GM12891 (cell line): ENCODE results near the gene PACS2.

ENCODE experiments used
- DNase-seq: peaks from one replicate; pipeline ENCODE4 v3.0.0; 2011; ENCODE audit warnings: low spot score; ENCODE audit not compliant: insufficient read length
- FAIRE-seq: peaks from 2 replicates; lab custom pipeline; 2011; peaks lifted over from hg19 to GRCh38; lab: Jason Lieb, UNC
- PAX5 ChIP-seq: IDR thresholded peaks from 2 replicates; pipeline ENCODE4 v1.6.1; 2011; ENCODE audit warnings: low read length, moderate library complexity, mild to moderate bottlenecking; ENCODE audit not compliant: insufficient read depth, severe bottlenecking
- POLR2A ChIP-seq: IDR thresholded peaks from 2 replicates; pipeline ENCODE4 v1.6.1; 2011; ENCODE audit warnings: low read depth, low read length, control low read depth
- POLR2AphosphoS5 ChIP-seq: IDR thresholded peaks from 2 replicates; pipeline ENCODE4 v1.6.1; 2011; ENCODE audit warnings: low read depth, low read length, control low read depth
- POU2F2 ChIP-seq: IDR thresholded peaks from 2 replicates; pipeline ENCODE4 v1.6.1; 2011; ENCODE audit warnings: low read depth, mild to moderate bottlenecking, control low read depth, low read length, moderate library complexity
- SPI1 ChIP-seq: IDR thresholded peaks from 2 replicates; pipeline ENCODE4 v1.6.1; 2011; ENCODE audit warnings: low read depth, low read length, control low read depth
- TAF1 ChIP-seq: IDR thresholded peaks from 2 replicates; pipeline ENCODE4 v1.6.1; 2011; ENCODE audit warnings: low read depth, low read length, control low read depth

The PACS2 gene

GRCh38 chr14:105313381-105314286, 914 bp upstream of the PACS2 start:
- DNase-seq = peak; percentile 52
- TF ChIP-seq SPI1 (no peak), PAX5 (no peak), POU2F2 (no peak), POLR2AphosphoS5 (no peak), TAF1 (no peak), POLR2A (no peak)
- FAIRE-seq = peak; percentile 20

DNA sequence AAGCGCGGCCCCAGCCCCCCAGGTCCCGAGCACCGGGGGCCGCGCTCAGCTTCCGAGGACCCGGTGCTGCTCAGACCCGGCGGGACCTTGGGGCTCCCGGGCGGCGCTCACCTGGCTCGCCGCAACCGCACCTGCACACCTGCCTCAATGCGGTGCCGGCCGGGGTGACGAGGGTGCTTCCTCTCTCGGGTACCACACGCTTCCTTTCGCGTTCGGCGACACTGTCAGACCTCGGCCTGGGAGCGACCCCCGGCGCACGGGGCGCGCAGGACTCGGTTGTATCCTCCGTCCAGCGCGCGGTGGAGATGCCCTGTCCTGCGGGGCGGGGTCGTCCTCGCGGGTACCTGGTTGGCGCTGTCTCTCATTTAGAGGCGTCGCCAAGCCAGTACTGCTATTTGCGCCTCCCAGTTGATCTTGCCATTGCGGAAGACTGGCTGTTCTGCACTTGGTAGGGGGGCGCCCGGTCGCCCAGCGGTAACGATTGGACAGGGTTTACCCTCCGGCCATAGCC, 718 bp downstream of the PACS2 start:
- no peak for TF ChIP-seq TAF1
- TF ChIP-seq PAX5 = no peak
- TF ChIP-seq POU2F2 = no peak
- no peak for TF ChIP-seq POLR2A
- no peak for TF ChIP-seq SPI1
- TF ChIP-seq POLR2AphosphoS5 = no peak
- peak; percentile 74 for FAIRE-seq
- DNase-seq = peak; percentile 43

DNA sequence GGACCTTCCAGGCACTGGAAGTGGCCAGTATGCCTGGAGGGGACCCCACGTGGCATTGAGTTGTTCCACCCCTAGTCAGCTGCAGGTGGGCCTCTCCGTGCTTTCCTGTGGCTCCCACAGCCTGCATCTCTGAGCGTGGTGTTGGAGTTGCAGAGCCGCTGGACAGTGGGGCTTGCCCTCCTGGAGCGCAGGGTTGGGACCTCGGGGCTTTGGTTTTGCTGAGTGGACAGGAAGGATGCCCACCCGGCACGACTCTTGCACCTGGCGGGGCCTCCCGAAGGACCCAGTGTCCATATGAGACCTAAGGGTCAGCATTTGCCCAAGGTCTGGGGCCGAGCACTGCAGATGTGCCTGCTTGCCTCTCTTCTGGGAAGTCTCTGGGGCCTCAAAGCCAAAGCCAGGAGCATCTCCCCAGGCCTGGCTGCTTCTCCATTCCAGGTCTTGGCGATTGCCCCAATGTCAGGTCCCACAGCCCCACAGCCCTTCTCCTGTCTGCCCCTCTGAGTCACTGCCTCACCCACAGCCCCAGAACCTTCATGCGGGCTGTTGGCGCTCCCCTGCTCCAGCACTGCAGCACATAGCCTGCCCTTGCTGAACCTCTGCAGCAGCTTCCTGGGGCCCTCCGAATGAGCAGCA, 1.5 kb downstream of the PACS2 start:
- DNase-seq = peak; percentile 17
- FAIRE-seq = no peak
- TF ChIP-seq POLR2A = no peak
- TF ChIP-seq PAX5 = no peak
- no peak for TF ChIP-seq SPI1
- no peak for TF ChIP-seq POLR2AphosphoS5
- TF ChIP-seq POU2F2 = no peak
- no peak for TF ChIP-seq TAF1

- no peak for DNase-seq
- FAIRE-seq = no peak
- TF ChIP-seq POLR2A (no peak), TAF1 (no peak), POLR2AphosphoS5 (no peak), POU2F2 (no peak), PAX5 (no peak), SPI1 (no peak)
Observed at GRCh38 chr14:105316577-105316941, 2.0 kb downstream of the PACS2 start.

DNA sequence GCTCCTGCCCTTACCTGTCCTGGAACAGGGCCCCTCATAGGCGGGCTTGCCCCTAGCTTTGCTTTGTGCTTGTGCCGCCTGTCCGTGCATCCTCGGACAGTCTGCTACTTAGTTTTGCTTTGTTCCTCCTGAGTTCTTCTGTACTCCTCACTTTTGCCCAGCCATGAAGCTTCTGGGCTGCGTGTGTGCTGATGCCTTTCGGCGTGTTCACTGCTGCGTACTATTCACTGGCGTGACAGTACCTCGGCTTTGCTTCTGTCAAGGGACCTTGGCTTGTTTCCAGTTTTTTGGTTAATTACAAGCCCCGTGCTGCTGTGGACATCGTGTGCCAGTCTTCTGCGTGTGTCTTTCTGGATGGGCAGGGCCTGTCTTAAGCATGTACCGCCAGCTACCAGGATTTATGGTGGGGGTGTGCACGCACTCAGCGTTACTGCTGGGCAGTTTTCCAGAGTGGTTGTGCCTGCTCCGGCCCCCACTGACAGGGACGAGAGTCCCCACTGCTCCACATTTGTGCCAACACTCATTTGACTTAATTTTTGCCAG, 2.5 kb downstream of the PACS2 start:
- FAIRE-seq (no peak), DNase-seq (no peak)
- TF ChIP-seq SPI1 (no peak), POLR2AphosphoS5 (no peak), POLR2A (no peak), TAF1 (no peak), POU2F2 (no peak), PAX5 (no peak)

GRCh38 chr14:105317546-105317945, 3.0 kb downstream of the PACS2 start:
- FAIRE-seq (no peak), DNase-seq (no peak)
- TF ChIP-seq PAX5 (no peak), POLR2A (no peak), POU2F2 (no peak)

DNA sequence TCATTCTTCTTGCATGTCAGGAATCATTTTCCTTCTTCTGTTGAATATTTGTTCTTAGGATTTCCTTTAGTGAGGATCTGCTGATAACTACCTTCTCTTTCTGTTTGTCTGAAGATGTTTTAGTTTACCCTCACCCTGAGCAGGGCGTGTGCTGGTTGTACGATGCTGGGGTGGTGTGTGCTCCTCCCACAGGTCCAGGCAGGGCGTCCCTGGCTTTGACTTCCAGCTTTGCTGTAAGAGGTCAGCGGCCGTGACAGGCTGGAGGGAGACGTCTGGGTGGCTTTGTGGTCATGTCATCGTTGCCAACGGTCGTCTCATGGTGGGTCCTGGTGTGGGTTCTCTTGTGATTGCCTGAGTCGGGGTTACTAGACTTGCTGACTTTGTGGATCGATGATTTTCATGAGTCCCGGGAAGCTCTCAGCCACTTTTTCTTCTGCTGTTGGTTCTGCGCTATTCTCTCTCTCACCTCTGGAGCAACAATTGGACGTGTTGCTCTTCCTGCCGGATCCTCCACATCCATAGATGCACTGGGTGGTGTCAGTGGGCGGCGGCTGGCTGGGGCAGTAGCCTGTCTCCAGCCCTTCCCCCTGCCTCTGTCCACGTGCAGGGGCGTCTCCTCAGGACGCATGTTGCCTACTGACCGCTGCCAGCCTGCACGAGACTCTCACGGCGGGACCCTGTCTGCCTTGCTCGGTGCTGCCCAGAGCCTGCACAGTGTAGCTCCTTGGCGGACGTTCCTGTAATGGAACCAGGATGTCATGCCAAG, 8.4 kb downstream of the PACS2 start:
- FAIRE-seq (no peak), DNase-seq (no peak)

DNA sequence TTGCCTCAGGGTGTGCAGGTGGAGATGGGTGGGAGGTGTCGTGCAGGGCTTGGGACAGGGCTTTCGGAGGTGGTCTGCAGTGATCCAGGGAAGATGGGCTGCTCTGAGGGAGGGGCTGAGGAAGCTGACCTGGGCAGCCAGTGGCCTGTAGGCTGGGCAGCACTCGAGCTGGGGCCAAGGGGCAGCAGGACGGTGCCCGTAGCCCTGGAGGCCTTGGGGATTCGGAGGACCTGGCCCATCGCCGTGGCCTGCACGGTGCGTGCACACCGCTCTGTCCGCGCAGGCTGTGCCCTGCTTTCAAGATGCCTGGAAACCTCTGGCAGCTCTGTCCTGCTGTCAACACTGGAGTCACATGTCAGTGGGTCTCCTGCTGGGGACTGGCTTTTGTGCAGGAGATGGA, 9.1 kb downstream of the PACS2 start:
- DNase-seq (no peak), FAIRE-seq (no peak)
- no peak for TF ChIP-seq PAX5
- no peak for TF ChIP-seq POU2F2
- TF ChIP-seq TAF1 = no peak
- TF ChIP-seq POLR2AphosphoS5 = no peak
- no peak for TF ChIP-seq SPI1
- no peak for TF ChIP-seq POLR2A

More for the DNA sequence above, 8.4 kb downstream of the PACS2 start:
- no peak for TF ChIP-seq TAF1
